ENCODE data around the gene NOD1. TPM values are rescaled to one million over a fixed set of nuclear protein-coding genes. Genes with fewer than 3 reads are reported as not detected.
A peak's percentile ranks its signal among the peaks of the same experiment; 100 is the strongest.
"Not testable (repeated sequence)": the region's sequence is repeated elsewhere in the genome, so short reads cannot be mapped to it uniquely, and the experiment has no call there.

Gene NOD1
- total RNA-seq, 1 donor from 2014 or later = 9.5 TPM

DNA sequence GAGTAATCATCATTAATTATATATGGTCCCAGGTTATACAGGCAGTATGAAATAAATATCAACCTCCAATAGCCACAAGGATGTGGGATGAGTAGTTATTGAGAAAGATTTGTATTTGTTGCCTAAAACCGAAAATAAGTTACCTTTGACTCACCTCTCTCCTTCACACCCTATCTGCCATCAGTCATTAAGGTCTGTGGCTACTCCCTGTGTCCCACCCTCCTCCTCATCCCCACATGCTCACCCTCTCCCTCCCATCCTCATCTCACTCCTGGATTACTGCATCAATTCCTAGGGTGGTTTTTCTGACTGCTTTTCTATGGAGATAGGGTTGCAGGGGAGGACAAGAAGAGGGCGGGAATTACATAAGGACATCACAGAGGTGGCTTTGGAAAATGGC, 35.2 kb upstream of the NOD1 start:
- Mint-ChIP-seq H3K27ac (no peak overlapping the region), H3K4me3 (no peak overlapping the region)

DNA sequence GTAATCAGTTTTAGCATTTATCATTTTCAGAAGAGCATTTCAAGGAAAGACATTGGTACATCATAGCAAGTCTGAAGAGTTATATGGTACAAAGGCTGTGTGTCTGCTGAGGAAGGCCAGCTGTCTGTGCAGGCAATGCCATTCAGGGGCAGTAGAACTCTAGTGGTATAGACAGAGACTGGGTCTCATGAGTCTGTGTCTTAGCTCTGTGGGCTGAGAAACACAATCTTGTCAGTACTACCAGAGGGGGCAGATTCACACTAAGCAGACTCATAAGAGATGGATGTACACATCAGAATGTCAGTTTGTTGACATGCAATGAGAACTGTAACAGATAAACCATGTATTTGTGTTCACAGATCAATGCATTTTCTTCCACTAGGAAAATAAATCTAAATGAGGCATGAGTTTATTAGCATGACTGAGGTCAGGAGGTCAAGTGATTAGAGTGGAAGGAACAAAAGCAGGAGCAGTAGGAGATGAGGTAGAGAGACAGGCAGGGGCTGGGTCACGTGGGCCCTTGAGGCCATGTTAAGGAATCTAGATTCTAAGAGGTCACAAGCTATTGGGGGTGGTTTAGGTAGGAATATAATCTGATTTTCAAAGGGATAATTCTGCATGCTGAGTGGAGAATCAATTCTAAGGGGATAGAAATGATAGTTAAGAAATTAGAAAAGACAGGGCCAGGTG, 33.5 kb upstream of the NOD1 start:
- Mint-ChIP-seq H3K4me1 (peaks cover 49% of the 10 kb centered on the region), H3K4me3 (no peak overlapping the region), H3K36me3 (no peaks in the 10 kb centered on the region), H3K27me3 (ENCODE audit: low read depth) (no peaks in the 10 kb centered on the region), H3K9me3 (peaks cover 5% of the 10 kb centered on the region), H3K27ac (no peak overlapping the region)
- no peak for DNase-seq (ENCODE audit: low spot score in 2 of 2, unreplicated experiment in 2 of 2)
- TF ChIP-seq CTCF (IDR thresholded peaks at IDR 0.05; ENCODE audit: unreplicated experiment) = no peak

More for the DNA sequence above, 35.2 kb upstream of the NOD1 start:
- TF ChIP-seq CTCF (IDR thresholded peaks at IDR 0.05; ENCODE audit: unreplicated experiment) = no peak
- Mint-ChIP-seq H3K27me3 (ENCODE audit: low read depth) (no peaks in the 10 kb centered on the region), H3K9me3 (no peaks in the 10 kb centered on the region), H3K4me1 (peaks cover 44% of the 10 kb centered on the region), H3K36me3 (no peaks in the 10 kb centered on the region)
- no peak for DNase-seq (ENCODE audit: low spot score in 2 of 2, unreplicated experiment in 2 of 2)

DNA sequence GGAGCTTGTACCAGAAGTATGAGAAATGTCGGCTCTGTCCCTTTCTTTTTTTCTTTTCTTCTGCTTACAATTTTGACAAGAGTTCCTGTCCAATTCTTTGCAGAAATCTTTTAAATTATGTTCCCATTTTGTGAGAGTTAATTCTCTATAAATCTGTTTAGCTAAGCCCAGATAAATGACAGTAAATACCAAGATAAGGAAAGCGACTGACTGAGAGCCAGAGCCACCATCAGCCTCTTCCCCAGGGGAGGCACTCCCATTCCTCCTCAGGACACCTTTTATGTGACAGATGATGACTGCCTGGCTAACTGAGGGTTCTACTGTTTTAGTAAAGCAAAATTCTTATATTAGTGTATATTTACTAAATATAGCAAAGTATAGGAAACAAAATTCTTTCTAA, 32.9 kb upstream of the NOD1 start:
- Mint-ChIP-seq H3K27me3 (ENCODE audit: low read depth) (no peaks in the 10 kb centered on the region), H3K36me3 (no peaks in the 10 kb centered on the region), H3K4me3 (peak overlapping the region; percentile 5), H3K4me1 (peaks cover 49% of the 10 kb centered on the region), H3K9me3 (peaks cover 11% of the 10 kb centered on the region), H3K27ac (peak overlapping the region; percentile 61)
- no peak for TF ChIP-seq CTCF (IDR thresholded peaks at IDR 0.05; ENCODE audit: unreplicated experiment)
- DNase-seq (ENCODE audit: low spot score in 2 of 2, unreplicated experiment in 2 of 2) = no peak

DNA sequence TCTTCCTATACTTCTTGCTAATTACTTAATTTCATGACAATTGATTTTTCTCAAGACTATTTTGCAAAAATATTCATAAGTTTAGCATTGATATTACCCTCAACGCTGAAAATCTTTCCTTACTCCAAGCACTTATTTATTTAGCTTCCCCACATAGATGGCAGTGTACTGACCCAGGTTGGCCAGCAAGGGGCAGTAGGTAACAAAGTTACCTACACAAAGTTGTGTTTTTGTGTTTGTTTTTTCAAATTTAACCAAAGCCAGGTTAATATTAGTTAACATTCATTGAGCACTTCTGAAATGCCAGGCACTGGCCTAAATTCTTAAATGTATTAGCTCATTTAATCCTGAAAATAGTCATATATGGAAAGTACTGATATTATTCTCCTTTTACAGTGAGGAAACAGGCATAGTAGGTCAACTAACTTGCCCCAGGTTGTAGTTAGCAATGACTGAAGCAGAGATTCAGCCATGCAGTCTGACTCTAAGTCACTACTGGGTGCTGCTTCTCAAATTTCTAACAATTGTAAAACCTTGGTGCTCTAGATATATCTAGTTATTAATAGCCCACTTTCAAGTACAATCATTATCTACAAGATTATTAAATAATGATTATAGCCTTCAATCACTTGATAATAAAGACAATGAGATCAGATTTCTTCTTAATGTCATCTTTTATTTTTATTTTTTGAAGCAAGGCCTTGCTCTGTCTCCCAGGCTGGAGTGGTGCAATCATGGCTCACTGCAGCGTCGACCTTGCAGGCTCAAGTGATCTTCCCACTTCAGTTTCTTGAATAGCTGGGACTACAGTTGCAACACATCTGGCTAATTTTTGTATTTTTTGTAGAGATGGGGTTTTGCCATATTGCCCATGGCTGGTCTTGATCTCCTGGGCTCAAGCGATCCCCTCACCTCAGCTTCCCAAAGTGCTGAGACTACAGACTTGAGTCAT, 31.8 kb upstream of the NOD1 start:
- Mint-ChIP-seq H3K27ac (peak overlapping the region; percentile 67), H3K36me3 (no peaks in the 10 kb centered on the region), H3K4me3 (no peak overlapping the region), H3K4me1 (peaks cover 46% of the 10 kb centered on the region), H3K27me3 (ENCODE audit: low read depth) (no peaks in the 10 kb centered on the region), H3K9me3 (peaks cover 11% of the 10 kb centered on the region)
- peak; percentile 62 for TF ChIP-seq CTCF (IDR thresholded peaks at IDR 0.05; ENCODE audit: unreplicated experiment)
- no peak for DNase-seq (ENCODE audit: low spot score in 2 of 2, unreplicated experiment in 2 of 2)

- H3K9me3 Mint-ChIP-seq = peaks cover 11% of the 10 kb centered on the region
- H3K36me3 Mint-ChIP-seq; H3K27me3 Mint-ChIP-seq (ENCODE audit: low read depth); DNase-seq (ENCODE audit: low spot score in 2 of 2, unreplicated experiment in 2 of 2): not testable (repeated sequence)
- H3K27ac Mint-ChIP-seq = peak overlapping the region; percentile 87
- H3K4me1 Mint-ChIP-seq = peaks cover 48% of the 10 kb centered on the region
- peak overlapping the region; percentile 30 for H3K4me3 Mint-ChIP-seq
These were observed 30.7 kb upstream of the NOD1 start for GRCh38 chr7:30509171-30509857.

- DNase-seq (ENCODE audit: low spot score in 2 of 2, unreplicated experiment in 2 of 2); H3K27ac Mint-ChIP-seq; H3K36me3 Mint-ChIP-seq; H3K27me3 Mint-ChIP-seq (ENCODE audit: low read depth); H3K4me3 Mint-ChIP-seq: not testable (repeated sequence)
- Mint-ChIP-seq H3K9me3 (peaks cover 11% of the 10 kb centered on the region), H3K4me1 (peaks cover 58% of the 10 kb centered on the region)
These were observed 28.8 kb upstream of the NOD1 start for GRCh38 chr7:30507346-30507900.

Measured in mesothelial cell of epicardium (in vitro differentiated cells).